HUES64 (cell line): Measurements from ENCODE around the gene ATXN7L1.

ENCODE experiments used
- H3K27ac ChIP-seq: 2 replicates; pipeline ENCODE4 v1.7.0; 2013; ENCODE audit warnings: low read depth, low read length, inconsistent platforms
- H3K27me3 ChIP-seq: 2 replicates; pipeline ENCODE4 v1.6.1; 2013; ENCODE audit warnings: mild to moderate bottlenecking, low read length; ENCODE audit not compliant: insufficient read depth
- H3K36me3 ChIP-seq: 2 replicates; pipeline ENCODE4 v1.6.1; 2013; ENCODE audit warnings: mild to moderate bottlenecking, low read length; ENCODE audit not compliant: insufficient read depth
- H3K4me1 ChIP-seq: 2 replicates; pipeline ENCODE4 v1.6.1; 2013; ENCODE audit warnings: mild to moderate bottlenecking, low read length, moderate library complexity; ENCODE audit not compliant: insufficient read depth
- H3K4me3 ChIP-seq: 2 replicates; pipeline ENCODE4 v1.5.1; 2013; ENCODE audit warnings: mild to moderate bottlenecking, low read length, moderate library complexity
- H3K9ac ChIP-seq: 2 replicates; pipeline ENCODE4 v1.6.1; 2013; ENCODE audit warnings: mild to moderate bottlenecking, low read depth, low read length
- H3K9me3 ChIP-seq: 2 replicates; pipeline ENCODE4 v1.6.1; 2013; ENCODE audit warnings: low read depth, low read length; ENCODE audit not compliant: insufficient read depth
- WGBS: fragments of 150-250, 120-280 bp; methylation state at CpG from one replicate; pipeline ENCODE4 v1.1.7; 2013; ENCODE audit warnings: missing lambda C conversion rate; 5-methylcytosine and 5-hydroxymethylcytosine counted together

Gene ATXN7L1

GRCh38 chr7:105768898-105769507 lies 107.4 kb downstream of the ATXN7L1 start:
- H3K4me1 ChIP-seq, result peaks cover 33% of the 10 kb centered on the region
- no peak overlapping the region for H3K4me3 ChIP-seq
- no peaks in the 10 kb centered on the region for H3K36me3 ChIP-seq
- H3K27me3 ChIP-seq, result no peaks in the 10 kb centered on the region
- 96% methylated on average over 9 of the region's 9 CpGs for WGBS
- H3K9ac ChIP-seq, result no peak overlapping the region
- H3K27ac ChIP-seq, result no peak overlapping the region
- no peaks in the 10 kb centered on the region for H3K9me3 ChIP-seq

- WGBS, result 92% methylated on average over 3 of the region's 3 CpGs
- Histone ChIP-seq H3K4me3 (no peak overlapping the region), H3K9me3 (no peaks in the 10 kb centered on the region), H3K4me1 (peaks cover 24% of the 10 kb centered on the region), H3K9ac (no peak overlapping the region), H3K36me3 (no peaks in the 10 kb centered on the region), H3K27me3 (no peaks in the 10 kb centered on the region), H3K27ac (no peak overlapping the region)
These were observed 108.3 kb downstream of the ATXN7L1 start for GRCh38 chr7:105768117-105768516.

DNA sequence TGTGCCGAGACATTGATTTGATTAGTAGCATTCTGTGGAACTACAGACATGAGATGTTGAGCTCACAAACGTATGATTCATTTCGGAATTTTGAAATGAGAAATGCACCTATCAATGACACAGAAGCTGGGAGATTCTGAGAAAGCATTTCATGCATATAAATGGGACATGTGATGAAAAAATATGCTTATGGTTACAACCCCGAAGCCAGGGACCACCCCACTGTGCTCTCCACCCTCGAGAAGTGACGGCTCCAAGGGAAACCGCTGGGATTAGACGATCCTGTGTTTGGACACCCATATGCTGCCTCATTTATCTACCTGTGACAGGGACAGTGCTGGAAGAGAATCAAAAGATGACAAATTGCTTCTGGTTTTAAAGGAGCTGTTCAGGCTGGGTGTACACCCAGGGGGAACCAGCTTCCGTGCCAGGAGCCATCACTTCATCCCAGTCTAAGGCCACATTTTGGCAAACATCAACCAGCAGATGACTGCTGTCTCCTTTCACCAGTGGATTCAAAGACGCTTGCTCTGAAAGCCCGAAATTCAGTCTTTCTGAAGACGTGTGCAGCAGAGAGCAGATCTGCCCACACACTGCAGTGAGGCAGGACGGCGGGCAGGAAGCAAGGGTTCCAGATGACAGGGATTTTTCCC lies 109.9 kb downstream of the ATXN7L1 start:
- Histone ChIP-seq H3K36me3 (no peaks in the 10 kb centered on the region), H3K4me3 (no peak overlapping the region), H3K27me3 (no peaks in the 10 kb centered on the region), H3K27ac (no peak overlapping the region), H3K4me1 (peaks cover 15% of the 10 kb centered on the region), H3K9me3 (no peaks in the 10 kb centered on the region), H3K9ac (no peak overlapping the region)
- 93% methylated on average over 14 of the region's 14 CpGs for WGBS

GRCh38 chr7:105765846-105766245 lies 110.6 kb downstream of the ATXN7L1 start:
- Histone ChIP-seq H3K27ac (no peak overlapping the region), H3K4me1 (peaks cover 15% of the 10 kb centered on the region), H3K9ac (no peak overlapping the region), H3K9me3 (no peaks in the 10 kb centered on the region), H3K27me3 (no peaks in the 10 kb centered on the region), H3K4me3 (no peak overlapping the region), H3K36me3 (no peaks in the 10 kb centered on the region)
- 95% methylated on average over 4 of the region's 4 CpGs for WGBS

DNA sequence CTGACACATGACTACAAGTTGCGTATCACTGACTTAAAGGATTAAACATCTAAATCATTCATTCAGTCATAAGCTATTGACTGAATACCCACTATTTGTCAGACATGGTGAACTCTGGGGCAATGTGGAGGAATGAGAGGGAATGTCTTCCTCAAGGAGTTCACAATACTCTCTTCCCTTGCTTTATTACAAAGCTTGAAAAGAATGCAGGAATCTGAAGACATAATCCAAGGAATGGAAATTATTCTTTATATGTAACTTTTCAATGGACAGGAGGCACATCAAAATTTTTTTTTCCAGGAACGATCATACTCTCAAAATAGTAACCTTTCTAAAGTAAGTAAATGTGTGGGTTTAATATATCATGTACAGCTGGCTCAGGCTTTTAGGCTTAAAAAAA lies 111.9 kb downstream of the ATXN7L1 start:
- Histone ChIP-seq H3K4me1 (peaks cover 5% of the 10 kb centered on the region), H3K27me3 (no peaks in the 10 kb centered on the region), H3K9ac (no peak overlapping the region), H3K36me3 (no peaks in the 10 kb centered on the region), H3K4me3 (no peak overlapping the region), H3K9me3 (no peaks in the 10 kb centered on the region), H3K27ac (no peak overlapping the region)
- WGBS, result 93% methylated on average over 1 of the region's 2 CpGs

DNA sequence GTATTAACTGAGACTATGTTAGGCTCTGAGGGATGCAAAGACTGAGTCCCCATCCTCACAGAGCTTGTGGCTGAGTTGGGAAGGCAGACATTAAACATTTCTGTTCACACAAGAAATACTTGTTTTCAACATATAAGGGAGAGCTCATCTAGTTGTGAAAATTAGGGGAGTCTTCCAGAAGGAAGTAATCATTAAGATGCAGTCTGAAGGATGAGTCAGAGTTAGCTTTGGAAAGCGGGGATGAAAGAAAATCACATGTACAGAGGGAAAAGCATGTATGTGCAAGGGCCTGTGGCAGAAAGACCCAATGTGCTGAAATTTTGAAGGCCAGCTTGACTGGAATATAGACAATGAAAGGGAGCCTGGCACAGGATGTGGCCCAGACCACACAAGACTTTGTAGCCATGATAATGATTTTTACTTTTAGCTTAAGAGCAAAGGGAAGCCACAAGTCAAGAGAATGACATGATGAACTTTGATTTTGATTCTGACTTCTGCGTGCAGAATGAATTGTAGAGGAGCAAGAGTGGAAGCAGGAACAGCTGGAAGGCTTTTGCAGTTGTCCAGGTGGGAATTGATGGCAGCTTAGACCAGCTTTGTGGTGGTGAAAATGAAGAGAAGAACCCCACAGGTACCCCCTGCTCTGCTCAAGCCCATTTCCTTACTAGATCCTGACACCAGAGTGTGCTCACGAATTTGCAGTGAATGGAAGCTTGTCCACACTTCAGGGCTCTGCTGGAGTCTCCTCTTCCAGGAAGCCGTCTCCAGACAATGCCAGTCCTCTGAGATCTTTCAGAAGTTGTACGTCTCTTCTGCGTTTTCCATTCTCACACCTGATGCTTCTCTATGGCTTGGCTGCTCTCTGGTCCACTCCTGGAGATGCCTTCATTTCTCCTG lies 115.6 kb downstream of the ATXN7L1 start:
- Histone ChIP-seq H3K4me1 (no peaks in the 10 kb centered on the region), H3K27me3 (no peaks in the 10 kb centered on the region)

DNA sequence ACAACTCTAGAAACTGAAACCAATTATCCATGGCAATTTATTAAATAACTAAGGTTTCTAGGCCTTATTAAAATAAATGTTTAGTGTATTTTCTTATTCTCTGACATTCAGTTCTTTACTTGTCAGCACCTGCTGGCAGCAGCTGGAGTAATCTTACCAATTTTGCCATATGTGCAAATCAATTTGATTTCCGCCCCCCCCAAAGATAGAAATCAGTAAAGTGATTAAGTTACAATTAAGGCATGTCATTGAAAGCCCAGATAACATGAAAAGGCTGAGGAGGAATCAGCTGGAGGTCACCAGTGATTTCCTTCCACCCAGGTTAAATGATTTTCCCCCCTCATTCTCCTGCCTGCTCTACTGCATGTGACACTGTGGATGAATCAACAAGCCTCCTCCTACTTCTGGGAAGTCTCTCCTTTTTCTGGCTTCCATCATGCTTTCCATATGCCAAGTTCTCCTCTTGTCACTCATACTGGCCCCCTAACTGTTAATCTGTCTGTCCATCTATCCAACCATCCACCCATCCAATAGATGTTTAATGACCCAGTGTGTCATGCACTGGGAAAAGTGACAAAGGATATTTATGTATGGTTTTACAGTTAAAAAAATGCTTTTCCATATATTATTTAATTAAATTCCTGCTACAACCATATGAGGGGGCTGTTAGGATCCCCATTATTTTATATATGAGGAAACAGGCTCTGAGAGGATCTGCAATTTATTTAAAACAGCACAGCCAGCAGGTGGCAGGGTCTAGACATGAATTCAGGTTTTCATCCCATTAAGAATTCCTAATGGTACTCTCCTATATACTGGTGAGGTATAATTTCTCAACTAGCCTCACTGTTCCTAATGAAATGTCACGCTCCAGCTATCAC lies 116.5 kb downstream of the ATXN7L1 start:
- no peaks in the 10 kb centered on the region for H3K36me3 ChIP-seq
- H3K9ac ChIP-seq, result no peak overlapping the region
- WGBS, result 89% methylated on average over 2 of the region's 2 CpGs
- no peaks in the 10 kb centered on the region for H3K4me1 ChIP-seq
- H3K9me3 ChIP-seq, result no peaks in the 10 kb centered on the region
- H3K27ac ChIP-seq, result no peak overlapping the region
- no peak overlapping the region for H3K4me3 ChIP-seq
- no peaks in the 10 kb centered on the region for H3K27me3 ChIP-seq

More for the DNA sequence above, 115.6 kb downstream of the ATXN7L1 start:
- 90% methylated on average over 6 of the region's 6 CpGs for WGBS
- H3K9ac ChIP-seq, result no peak overlapping the region
- no peaks in the 10 kb centered on the region for H3K36me3 ChIP-seq
- H3K27ac ChIP-seq, result no peak overlapping the region
- H3K9me3 ChIP-seq, result no peaks in the 10 kb centered on the region
- no peak overlapping the region for H3K4me3 ChIP-seq

DNA sequence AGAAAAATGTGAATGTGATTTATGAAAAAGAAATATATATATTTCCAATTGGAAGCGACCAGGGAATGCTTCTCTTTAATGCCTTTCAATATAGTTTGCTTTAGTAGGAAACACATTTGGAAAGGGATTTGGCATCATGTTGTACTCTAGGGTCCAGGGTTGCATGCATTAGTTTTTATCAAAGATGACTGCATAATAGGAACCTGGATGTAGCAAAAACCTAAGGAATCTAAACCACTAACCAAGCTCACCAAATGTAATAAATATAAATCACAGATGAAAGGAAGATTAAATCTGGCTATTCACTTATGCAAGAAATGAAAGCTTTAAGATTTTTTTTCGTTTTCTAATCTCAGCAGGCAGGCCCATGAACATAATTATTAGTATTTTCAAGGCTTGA lies 120.0 kb downstream of the ATXN7L1 start:
- Histone ChIP-seq H3K4me1 (0 out of 2 replicates have a peak, but pooled peaks cover 7% of the 10 kb centered on the region), H3K9ac (no peak overlapping the region), H3K9me3 (no peaks in the 10 kb centered on the region), H3K36me3 (no peaks in the 10 kb centered on the region; the same call in 1 of the 2 replicates), H3K27me3 (no peaks in the 10 kb centered on the region), H3K27ac (no peak overlapping the region), H3K4me3 (no peak overlapping the region)
- 95% methylated on average over 1 of the region's 2 CpGs for WGBS

- whole genome bisulfite sequencing, result 76% methylated on average over 5 of the region's 5 CpGs
- Histone ChIP-seq H3K9me3 (no peaks in the 10 kb centered on the region), H3K27me3 (no peaks in the 10 kb centered on the region)
These were observed 123.6 kb downstream of the ATXN7L1 start for GRCh38 chr7:105752671-105753275.

GRCh38 chr7:105751054-105751453 lies 125.3 kb downstream of the ATXN7L1 start:
- Histone ChIP-seq H3K36me3 (no peaks in the 10 kb centered on the region; the same call in 1 of the 2 replicates), H3K27ac (no peak overlapping the region), H3K9me3 (no peaks in the 10 kb centered on the region), H3K9ac (no peak overlapping the region), H3K4me1 (peaks cover 18% of the 10 kb centered on the region), H3K27me3 (no peaks in the 10 kb centered on the region), H3K4me3 (no peak overlapping the region)
- WGBS, result 92% methylated on average over 3 of the region's 3 CpGs

More at GRCh38 chr7:105752671-105753275, 123.6 kb downstream of the ATXN7L1 start:
- no peaks in the 10 kb centered on the region; the same call in 1 of the 2 replicates for H3K36me3 ChIP-seq
- peaks cover 18% of the 10 kb centered on the region for H3K4me1 ChIP-seq
- no peak overlapping the region for H3K4me3 ChIP-seq
- no peak overlapping the region for H3K9ac ChIP-seq
- H3K27ac ChIP-seq, result no peak overlapping the region
